GM12878 (cell line): ENCODE measurements around the gene ZNF428. TPM values are rescaled to one million over a fixed set of nuclear protein-coding genes. Genes with fewer than 3 reads are reported as not detected.

Experiments
- ATAC-seq: fragments of 200-7000 bp; cut with Tn5 transposase; 3 replicates; pipeline ENCODE4 v1.9.1; 2020; ENCODE audit warnings: mild to moderate bottlenecking, moderate library complexity
- BruUV-seq: library from RNA; stranded (reverse); fragments of 400-500 nt; replicated peaks from 2 replicates; lab custom pipeline; 2021; lab: Mats Ljungman, UMichigan
- CTCF ChIA-PET: fragments of 300-600 bp; sonication (Branson Sonifier 250); formaldehyde crosslinking; extraction: SDS; loops from one replicate; lab custom pipeline; 2021; ENCODE audit warnings: inconsistent platforms; lab: Yijun Ruan, JAX
- POLR2A ChIA-PET: fragments of 350-600 bp; formaldehyde crosslinking; extraction: SDS; loops from one replicate; lab custom pipeline; 2021; ENCODE audit warnings: inconsistent platforms; lab: Charles Lee
- RAD21 ChIA-PET: fragments of 300-600 bp; sonication (Branson Sonifier 250); formaldehyde crosslinking; loops from one replicate; lab custom pipeline; 2023; ENCODE audit warnings: antibody characterized with exemption; ENCODE audit not compliant: unreplicated experiment; lab: Charles Lee
- SMC1A ChIA-PET: fragments of 300-600 bp; sonication (Branson Sonifier 250); formaldehyde crosslinking; loops from one replicate; lab custom pipeline; 2023; ENCODE audit not compliant: unreplicated experiment, uncharacterized antibody; lab: Charles Lee
- DNase-seq: peaks from one replicate; pipeline ENCODE4 v3.0.0-alpha.2; 2011; ENCODE audit warnings: low read depth, low spot score
- FAIRE-seq: peaks from 3 replicates; lab custom pipeline; 2011; peaks lifted over from hg19 to GRCh38; lab: Jason Lieb, UNC
- H2AFZ ChIP-seq: 2 replicates; pipeline ENCODE4 v1.6.0; 2011; ENCODE audit warnings: low read depth, low read length, control low read depth; ENCODE audit not compliant: control insufficient read depth
- H3K27ac ChIP-seq: 2 replicates; pipeline ENCODE4 v1.5.1; 2011; ENCODE audit warnings: control low read depth; ENCODE audit not compliant: control insufficient read depth, insufficient read depth
- H3K27me3 ChIP-seq, 2 experiments: replicated peaks in 1 of 2; 2 replicates each; pipeline versions ENCODE4 v1.6.0 to v1.6.1; 2011; ENCODE audit warnings: low read length in 1 of 2; ENCODE audit not compliant: control insufficient read depth in 2 of 2, insufficient read depth in 2 of 2
- H3K36me3 ChIP-seq, 2 experiments: 2 replicates each; pipeline ENCODE4 v1.5.1; 2011; ENCODE audit warnings: low read length in 1 of 2; ENCODE audit not compliant: control insufficient read depth in 2 of 2, insufficient read depth in 2 of 2
- H3K4me1 ChIP-seq: 2 replicates; pipeline ENCODE4 v1.6.1; 2011; ENCODE audit warnings: mild to moderate bottlenecking, low read length, moderate library complexity, mixed read lengths; ENCODE audit not compliant: control insufficient read depth, insufficient read depth
- H3K4me2 ChIP-seq: 2 replicates; pipeline ENCODE4 v1.6.0; 2011; ENCODE audit warnings: control low read depth; ENCODE audit not compliant: control insufficient read depth, insufficient read depth
- H3K4me3 ChIP-seq: fragments of 200-600 bp; sonication (generic); 2 replicates; pipeline ENCODE4 v1.5.1; 2016
- H3K79me2 ChIP-seq: 2 replicates; pipeline ENCODE4 v1.6.0; 2011; ENCODE audit warnings: low read length; ENCODE audit not compliant: control insufficient read depth, insufficient read depth
- H3K9ac ChIP-seq: 2 replicates; pipeline ENCODE4 v1.8.0; 2011; ENCODE audit warnings: low read length, control low read depth, mixed read lengths; ENCODE audit not compliant: control insufficient read depth, insufficient read depth
- H3K9me3 ChIP-seq: replicated peaks from 3 replicates; pipeline ENCODE4 v1.5.1; 2011; ENCODE audit warnings: mild to moderate bottlenecking, low read length; ENCODE audit not compliant: control insufficient read depth, insufficient read depth
- H4K20me1 ChIP-seq: 2 replicates; pipeline ENCODE4 v1.6.0; 2011; ENCODE audit not compliant: control insufficient read depth, insufficient read depth
- BCLAF1 ChIP-seq: fragments of 450-650 bp; IDR thresholded peaks from 2 replicates; pipeline ENCODE4 v1.6.1; 2017; ENCODE audit warnings: antibody characterized with exemption, mild to moderate bottlenecking, moderate library complexity
- CUX1 ChIP-seq: IDR thresholded peaks from 2 replicates; pipeline ENCODE4 v1.6.1; 2012; ENCODE audit warnings: improper control_type of control experiment, low read depth, low read length; ENCODE audit not compliant: insufficient replicate concordance
- E4F1 ChIP-seq: fragments of 450-650 bp; IDR thresholded peaks from 2 replicates; pipeline ENCODE4 v1.6.1; 2018; ENCODE audit warnings: borderline replicate concordance, mild to moderate bottlenecking; ENCODE audit not compliant: partially characterized antibody
- EGR1 ChIP-seq, 2 experiments: IDR thresholded peaks; 1 replicate in 1 of 2; 2 replicates in 1 of 2; pipeline ENCODE4 v1.6.1; 2011 to 2012; ENCODE audit warnings: low read depth in 2 of 2, low read length in 2 of 2, borderline replicate concordance in 1 of 2, mild to moderate bottlenecking in 1 of 2, moderate library complexity in 1 of 2
- MTA3 ChIP-seq: IDR thresholded peaks from 2 replicates; pipeline ENCODE4 v1.6.1; 2012; ENCODE audit warnings: low read length, inconsistent platforms, borderline replicate concordance
- PBX3 ChIP-seq: IDR thresholded peaks from 2 replicates; pipeline ENCODE4 v1.6.1; 2011; ENCODE audit warnings: mild to moderate bottlenecking, low read depth, low read length, moderate library complexity; ENCODE audit not compliant: insufficient replicate concordance
- ZBED1 ChIP-seq: IDR thresholded peaks from 2 replicates; pipeline ENCODE4 v1.6.1; 2016; ENCODE audit warnings: borderline replicate concordance
- ZNF24 ChIP-seq: fragments of 450-650 bp; IDR thresholded peaks from 2 replicates; pipeline ENCODE4 v1.6.1; 2017; ENCODE audit warnings: antibody characterized with exemption, mild to moderate bottlenecking
- WGBS: methylation state at CpG from one replicate; pipeline ENCODE4 v1.1.6; 2016; ENCODE audit warnings: low lambda C conversion rate; ENCODE audit not compliant: insufficient replicate concordance, insufficient coverage; ENCODE audit errors: missing lambda C conversion rate; 5-methylcytosine and 5-hydroxymethylcytosine counted together
- in situ Hi-C: fragments of 300-500 bp; cut with MboI; formaldehyde crosslinking; loops from 9 replicates; pipeline ENCODE4 v1.14.3; 2018; ENCODE audit warnings: mixed read lengths
- intact Hi-C: fragments of 100-400 bp; cut with micrococcal nuclease; formaldehyde crosslinking; loops from one replicate; pipeline ENCODE4 v1.14.2; 2022; ENCODE audit not compliant: unreplicated experiment
- polyA plus RNA-seq, 11 experiments: library from polyadenylated mRNA; depleted of rRNA in 4 of 11; unstranded in 6 of 11; stranded (reverse) in 5 of 11; fragments of >200 nt; fragmentation: Nextera tagmentation in 4 of 11; fragmentation: Illumina TruSeq in 1 of 11; extraction: Ambion mirVana in 4 of 11; extraction: Trizol in 1 of 11; gene quantifications; 1 replicate in 1 of 11; 2 replicates in 10 of 11; pipeline versions ENCODE4 v1.2.1 to v1.2.3, GENCODE V29; 2011 to 2016; ENCODE audit warnings: inconsistent platforms in 2 of 11, missing spikeins in 2 of 11, low read depth in 1 of 11
- total RNA-seq, 4 experiments: library from RNA; depleted of rRNA in 3 of 4; stranded (reverse); fragments of >200 nt in 3 of 4; fragmentation: Illumina TruSeq in 1 of 4; extraction: Trizol in 1 of 4; gene quantifications; 2 replicates each; pipeline versions ENCODE4 v1.2.1 to v1.2.3, GENCODE V29; 2013 to 2021

ZNF428 gene
- total and polyA plus RNA-seq, 10 of the 15 experiments (the other 5 are each of a cell fraction or from before 2014, with no cell fraction given) = 0.27 to 57.8 (median 20.4) TPM

- no peaks in the 10 kb centered on the region for H4K20me1 ChIP-seq
- ChIA-PET RAD21 (no interaction called here), POLR2A (interaction anchor here (1.0 kb wide), 1 partner anchor 8 kb away, joined by 5 read pairs; no protein-coding TSS in a partner anchor), SMC1A (no interaction called here), CTCF (no interaction called here)
- in situ Hi-C loops = no loop called here
- no TSS peak for BruUV-seq
- no peak for DNase-seq
- no peak for FAIRE-seq
- H3K9ac ChIP-seq = no peak overlapping the region
- peaks cover 3 to 14% of the 10 kb centered on the region in 2 experiments; a peak in 3 of 4 replicates for H3K36me3 ChIP-seq
- no peaks in the 10 kb centered on the region for H3K9me3 ChIP-seq
- ATAC-seq = no peak
- no peak overlapping the region for H3K27ac ChIP-seq
- H3K27me3 ChIP-seq = no peaks in the 10 kb centered on the region
- 90% methylated on average over 6 of the region's 7 CpGs for WGBS
- no peak overlapping the region for H3K4me3 ChIP-seq
- intact Hi-C loops = no loop called here
- no peak overlapping the region for H2AFZ ChIP-seq
- peaks cover 1% of the 10 kb centered on the region; the same call in 1 of the 2 replicates for H3K79me2 ChIP-seq
- no peaks in the 10 kb centered on the region for H3K4me1 ChIP-seq
- H3K4me2 ChIP-seq = no peak overlapping the region
- no peak for TF ChIP-seq CUX1
- no peak for TF ChIP-seq MTA3
- TF ChIP-seq PBX3 = no peak
- no peak for TF ChIP-seq ZNF24
- no peak for TF ChIP-seq ZBED1
- TF ChIP-seq E4F1 = no peak
- no peak for TF ChIP-seq BCLAF1
- no peak for TF ChIP-seq EGR1 (IDR thresholded peaks at IDR 0.05; ENCODE audit: borderline replicate concordance in 1 of 2, low read depth in 2 of 2, low read length in 2 of 2)
Observed at GRCh38 chr19:43609872-43610271, 9.6 kb downstream of the ZNF428 start.
